ENCODE data around the gene AGAP2.

Gene AGAP2

DNA sequence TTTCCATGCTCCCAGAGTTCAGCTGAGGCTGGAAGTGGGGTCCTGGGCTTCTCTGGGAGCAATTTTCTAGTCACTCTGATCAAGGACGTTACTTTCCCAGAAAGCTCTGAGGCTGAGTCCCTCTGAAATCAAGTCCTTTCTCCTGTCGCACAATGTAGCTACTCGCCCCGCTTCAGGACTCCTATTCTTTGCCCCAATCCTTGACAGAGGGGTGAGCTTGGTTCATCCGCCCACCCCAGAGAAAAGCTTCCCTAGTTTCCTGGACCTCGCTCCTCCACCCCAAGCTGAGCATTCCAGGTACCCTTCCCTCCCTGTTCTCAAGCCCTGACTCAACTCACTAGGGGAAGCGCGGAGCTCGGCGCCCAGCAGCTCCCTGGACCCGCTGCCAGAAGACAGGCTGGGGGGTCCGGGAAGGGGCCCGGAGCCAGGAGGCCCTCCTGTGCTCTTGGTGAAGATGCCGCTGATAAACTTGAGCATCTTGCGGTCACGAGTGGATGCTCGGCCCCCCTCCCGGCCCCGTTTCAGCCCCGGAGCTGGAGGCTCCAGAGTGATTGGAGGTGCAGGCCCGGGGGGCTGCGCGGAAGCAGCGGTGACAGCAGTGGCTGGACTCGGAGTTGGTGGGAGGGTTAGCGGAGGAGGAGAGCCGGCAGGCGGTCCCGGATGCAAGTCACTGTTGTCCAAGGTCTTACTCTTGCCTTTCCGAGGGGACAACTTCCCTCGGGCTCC lies 1.6 kb downstream of the AGAP2 start:
- no peak for DNase-seq (ENCODE audit: low read depth)

DNA sequence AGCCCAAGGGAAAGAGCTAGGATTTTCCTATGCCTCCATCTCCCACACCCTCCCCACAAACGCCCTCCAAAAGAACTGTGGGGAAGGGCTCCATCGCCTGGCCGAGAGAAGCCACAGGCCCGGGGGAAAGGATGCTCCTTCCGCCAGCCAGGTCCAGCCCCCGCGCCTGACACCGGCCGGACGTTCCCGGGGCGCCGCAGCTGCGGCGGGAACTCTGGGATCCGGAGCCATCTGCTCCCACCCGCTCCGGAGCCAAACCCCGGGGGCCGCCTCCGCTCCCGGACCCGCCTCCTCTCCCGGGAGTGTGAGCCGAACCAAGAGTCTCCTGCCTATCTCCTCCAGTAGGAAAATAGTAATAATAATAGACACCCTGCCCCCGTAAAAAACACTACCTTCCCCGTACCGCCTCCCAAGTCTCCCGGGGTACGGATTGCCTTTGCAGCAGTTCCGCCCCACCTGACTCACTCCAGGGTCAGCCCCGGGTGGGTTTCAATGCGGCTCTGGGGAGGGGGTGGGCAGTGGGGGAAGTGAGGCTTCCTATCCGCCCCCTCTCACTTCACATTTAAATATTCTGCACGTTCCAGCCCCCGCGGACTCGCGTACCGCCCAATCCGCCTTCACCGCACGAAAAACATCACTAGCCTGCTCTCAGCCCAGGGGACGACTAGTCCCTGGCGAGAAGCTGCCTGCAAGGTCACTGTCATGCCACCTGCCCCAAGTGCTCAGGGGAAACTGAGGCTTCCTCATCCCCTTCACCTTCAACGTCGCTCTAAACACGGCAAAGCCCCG lies 2.4 kb downstream of the AGAP2 start:
- peak; percentile 69 for DNase-seq (ENCODE audit: low read depth)

DNA sequence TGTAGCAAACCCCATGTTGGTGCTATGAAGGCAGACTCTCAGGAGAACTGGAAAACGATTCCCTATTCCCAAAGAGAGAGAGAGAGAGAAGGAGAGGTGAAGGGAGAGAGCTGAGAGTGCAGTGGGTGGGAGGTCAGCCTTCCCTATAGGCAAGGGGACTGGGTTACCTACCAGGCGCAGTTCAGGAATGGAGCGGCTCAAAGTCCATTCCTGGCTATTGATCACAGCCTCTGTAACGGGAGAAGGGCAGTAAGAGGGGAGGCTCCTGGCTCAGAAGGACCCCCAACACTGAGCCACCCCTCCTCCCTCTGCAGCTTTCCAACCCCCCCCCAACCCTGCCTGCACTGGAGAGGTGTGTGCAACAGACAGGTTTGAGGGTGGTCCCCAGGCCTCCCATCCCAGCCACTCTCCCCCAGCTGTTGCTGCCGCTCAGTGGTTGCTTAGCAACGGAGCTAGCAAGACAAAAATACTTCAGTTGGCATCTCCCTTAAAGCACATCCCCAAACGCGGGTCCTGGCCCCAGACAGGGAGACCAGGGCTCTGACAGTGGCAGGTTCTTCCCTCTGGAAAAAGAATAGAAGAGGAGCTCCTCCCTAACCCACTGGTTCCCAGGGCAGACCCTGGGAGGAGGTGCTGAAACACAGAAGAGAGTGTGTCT lies 3.2 kb downstream of the AGAP2 start:
- peak; percentile 31 for DNase-seq (ENCODE audit: low read depth)

DNA sequence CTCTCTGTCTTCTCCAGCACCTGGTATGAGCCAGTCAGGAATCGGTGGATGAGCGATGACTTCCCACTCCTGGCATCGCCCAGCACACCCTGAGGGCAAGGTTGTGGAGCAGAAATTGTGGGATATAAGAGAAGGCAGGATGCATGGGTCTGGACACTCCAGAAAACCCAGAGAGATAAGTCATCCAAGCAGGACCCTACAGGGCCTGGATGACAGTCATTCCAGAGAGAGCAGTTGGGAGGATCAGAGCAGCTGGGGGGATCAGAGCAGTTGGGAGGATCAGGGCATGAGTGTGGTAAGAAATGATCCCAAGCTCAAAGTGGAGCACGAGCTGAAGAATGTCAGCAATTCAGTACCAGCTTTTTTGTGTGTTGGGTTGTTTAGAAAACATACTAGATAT lies 4.0 kb downstream of the AGAP2 start:
- DNase-seq (ENCODE audit: low read depth), result peak; percentile 44

DNA sequence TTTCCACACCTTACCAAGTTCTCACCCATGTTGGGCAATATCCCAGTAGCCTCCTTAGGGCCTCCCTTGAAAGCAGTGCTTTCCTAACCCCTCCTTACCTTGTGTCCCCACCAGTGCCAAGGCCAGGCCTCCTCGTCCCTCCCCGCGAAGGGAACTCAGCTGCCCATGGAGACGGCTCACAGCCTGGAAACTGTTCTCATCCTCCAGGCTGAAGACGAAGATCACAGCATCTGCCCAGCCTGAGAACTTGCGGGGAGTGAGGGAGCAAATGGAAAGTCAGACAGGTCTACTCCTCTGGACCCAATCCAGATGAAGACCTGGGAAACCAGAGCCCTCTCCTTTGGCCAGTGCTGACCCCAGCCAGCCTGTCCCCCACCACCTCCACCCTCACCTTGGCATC lies 4.6 kb downstream of the AGAP2 start:
- no peak for DNase-seq (ENCODE audit: low read depth)

DNA sequence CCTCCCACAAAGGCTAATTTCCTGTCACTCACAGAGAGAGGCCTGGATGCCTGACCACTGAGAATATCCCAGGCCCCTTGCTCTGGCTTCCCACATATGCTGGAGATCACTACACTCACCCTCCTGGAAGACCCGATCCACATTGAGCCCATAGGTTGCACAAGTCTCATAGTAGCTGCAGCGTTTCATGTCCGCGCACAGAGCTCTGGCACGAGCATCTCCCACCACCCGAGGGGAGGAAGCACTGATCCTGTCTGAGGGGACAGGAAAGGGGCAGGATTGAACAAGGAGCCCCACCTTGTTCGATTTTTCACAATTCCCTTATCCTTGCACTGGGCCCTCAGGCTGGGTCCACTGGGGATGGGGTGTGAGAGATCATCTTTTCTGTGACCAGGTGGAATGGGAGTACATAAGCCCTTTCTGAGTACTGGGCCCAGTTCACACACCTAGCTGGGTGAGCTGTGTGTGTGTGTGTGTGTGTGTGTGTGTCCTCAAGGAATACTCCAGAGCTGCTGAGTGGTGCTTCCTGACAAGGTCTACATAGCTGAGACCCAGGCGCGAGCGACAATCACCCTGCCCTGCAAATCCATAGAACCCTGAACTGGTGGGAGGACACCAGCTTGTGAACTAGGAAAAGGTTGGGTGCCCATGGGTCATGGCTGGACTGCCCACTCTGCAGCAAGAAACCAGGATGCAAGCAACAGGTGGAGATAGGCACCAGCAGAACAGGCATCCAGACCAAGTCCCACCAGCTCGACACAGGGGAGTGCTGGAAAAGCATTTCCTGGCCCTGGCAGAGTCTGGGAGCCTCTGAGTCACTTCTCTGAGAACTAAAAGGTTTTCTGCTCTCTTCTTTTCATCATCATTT lies 5.6 kb downstream of the AGAP2 start:
- DNase-seq (ENCODE audit: low read depth), result peak; percentile 38

DNA sequence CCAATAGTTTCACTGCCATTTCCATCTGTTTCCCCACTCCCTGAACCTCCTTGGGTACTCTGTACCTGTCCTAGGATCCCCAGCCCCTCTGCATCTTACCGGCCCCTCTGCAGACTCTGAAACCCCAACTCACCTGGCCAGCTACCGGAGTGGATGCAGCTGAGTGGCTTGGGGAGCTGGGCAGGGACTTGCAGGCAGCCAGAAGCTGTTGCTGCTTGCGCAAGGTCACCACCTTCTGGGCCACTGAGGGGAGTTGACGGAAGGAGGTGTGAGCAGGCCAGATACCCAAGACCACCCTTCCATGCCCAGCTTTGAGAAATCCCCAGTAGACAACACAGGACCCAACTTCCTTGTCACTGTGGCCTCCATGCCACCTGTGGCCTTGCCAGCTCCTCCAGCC lies 6.3 kb downstream of the AGAP2 start:
- DNase-seq (ENCODE audit: low read depth), result no peak

DNA sequence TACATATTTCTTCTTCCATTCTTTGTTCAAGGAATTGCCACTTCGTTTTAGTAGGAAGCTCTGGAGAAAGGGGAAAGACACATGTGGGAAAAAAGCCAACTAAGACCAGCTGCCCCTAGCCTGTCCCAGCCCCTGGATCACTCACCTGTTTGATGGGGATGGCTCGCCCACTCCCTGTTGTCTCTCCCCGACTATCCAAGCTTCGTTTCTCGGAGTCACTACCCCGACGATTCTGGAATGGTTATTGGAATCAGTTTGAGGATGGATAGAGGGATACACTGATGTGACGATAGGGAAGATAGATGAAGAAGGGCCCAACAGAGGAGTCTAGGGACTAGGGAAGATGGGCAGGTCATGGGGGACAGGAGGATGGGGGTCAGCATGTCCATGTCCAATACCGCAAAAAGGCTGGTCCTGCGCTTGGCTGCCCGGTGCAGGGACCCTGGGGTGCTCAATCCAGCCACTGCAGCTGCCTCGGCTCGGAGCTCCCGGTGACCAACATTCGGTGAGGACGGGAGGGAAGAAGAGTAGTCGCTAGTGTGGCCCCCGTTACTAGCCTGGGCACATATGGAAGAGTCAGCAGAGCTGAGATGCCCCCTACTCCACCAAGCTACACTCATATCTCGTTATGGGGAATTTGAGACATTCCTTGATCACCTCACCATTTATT lies 7.0 kb downstream of the AGAP2 start:
- no peak for DNase-seq (ENCODE audit: low read depth)

DNA sequence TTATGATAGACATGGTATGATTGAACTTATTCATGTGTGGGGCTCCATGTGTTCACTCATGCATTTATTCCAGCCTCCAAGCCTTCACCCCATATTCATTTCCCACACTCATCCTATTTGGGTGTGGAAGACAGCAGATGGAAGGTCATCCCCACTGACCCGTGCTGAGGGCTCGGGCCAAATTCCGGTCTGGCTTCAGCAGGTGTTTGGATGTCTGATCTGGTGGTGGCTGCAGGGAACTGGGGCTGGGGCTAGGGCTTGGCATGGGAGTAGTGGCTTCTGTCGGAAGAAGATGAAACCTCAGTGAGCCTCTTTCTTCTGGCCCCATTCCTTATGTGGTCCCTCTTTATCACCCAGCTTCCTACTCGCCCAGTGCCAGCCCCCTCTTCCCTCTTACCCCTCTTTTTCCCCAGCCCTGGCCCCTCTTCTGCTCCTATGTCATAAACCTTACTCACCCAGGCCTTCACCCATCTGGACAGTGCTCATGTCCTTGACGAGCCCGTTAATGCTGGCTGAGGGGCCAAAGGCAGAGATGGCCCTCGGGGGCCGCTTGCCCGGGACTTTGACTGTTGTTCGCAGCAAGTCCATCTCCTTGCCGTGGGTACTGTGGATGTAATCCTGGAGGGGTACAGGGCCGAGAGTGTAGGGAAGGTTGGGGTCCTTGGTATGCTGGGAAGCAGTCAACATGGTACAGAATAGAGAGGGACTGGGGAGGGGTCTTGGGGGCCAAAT lies 8.0 kb downstream of the AGAP2 start:
- no peak for DNase-seq (ENCODE audit: low read depth)

DNA sequence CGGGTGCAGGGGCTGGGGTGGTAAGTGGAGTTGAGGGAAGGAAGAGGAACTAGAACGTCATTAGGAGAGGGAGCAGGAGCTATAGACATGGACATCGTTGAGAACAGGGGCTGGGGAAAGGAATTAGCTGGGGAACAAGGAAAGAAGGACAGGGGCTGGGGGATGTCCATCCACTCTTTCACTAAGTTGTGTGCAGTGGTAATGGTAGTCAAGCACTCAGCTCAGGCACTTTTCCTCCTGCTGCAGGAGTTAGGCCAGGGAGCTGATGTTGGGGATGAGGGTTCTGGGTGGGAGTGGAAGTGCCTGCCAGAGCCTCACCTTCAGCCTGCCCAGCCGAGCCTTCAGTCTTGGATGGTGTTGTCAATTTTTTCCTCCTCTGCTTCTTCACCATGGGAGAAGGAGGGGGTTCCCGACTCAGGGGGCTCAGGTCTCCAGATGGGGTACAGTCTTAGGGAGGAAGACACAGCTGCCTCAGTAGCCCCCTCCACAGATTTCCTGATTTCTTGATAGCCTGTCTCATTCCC lies 9.2 kb downstream of the AGAP2 start:
- DNase-seq (ENCODE audit: low read depth), result no peak

DNA sequence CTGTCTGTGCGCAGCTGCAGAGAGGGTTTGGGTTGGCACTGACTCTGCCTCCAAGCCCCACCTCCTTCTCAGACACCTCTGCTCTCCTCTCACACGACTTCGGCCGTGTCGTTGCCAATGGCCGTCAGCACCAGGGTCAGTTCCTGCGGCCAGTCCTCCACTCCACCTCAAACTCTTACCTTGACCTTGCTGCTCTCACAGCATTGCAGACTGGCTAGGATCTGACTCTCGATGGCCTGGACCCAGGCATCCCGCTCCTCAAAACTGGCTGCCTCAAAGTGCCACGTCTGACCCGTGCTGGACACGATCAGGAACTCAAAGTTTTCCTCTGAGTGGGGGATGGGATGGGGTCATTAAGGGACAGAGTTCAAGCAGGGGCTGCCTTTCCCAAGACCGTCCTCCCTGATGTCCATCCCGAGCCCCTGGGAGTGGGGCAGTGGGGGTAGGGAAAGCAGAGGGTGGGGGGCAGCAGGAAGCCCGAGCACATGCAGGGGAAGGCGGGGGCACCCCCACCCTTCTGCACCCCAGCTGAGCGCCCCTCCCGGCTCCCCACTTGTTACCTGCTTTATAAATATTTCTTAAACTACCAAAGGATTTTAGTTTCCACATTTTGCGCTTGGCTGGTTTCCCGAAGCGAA lies 10.7 kb downstream of the AGAP2 start:
- no peak for DNase-seq (ENCODE audit: low read depth)

DNA sequence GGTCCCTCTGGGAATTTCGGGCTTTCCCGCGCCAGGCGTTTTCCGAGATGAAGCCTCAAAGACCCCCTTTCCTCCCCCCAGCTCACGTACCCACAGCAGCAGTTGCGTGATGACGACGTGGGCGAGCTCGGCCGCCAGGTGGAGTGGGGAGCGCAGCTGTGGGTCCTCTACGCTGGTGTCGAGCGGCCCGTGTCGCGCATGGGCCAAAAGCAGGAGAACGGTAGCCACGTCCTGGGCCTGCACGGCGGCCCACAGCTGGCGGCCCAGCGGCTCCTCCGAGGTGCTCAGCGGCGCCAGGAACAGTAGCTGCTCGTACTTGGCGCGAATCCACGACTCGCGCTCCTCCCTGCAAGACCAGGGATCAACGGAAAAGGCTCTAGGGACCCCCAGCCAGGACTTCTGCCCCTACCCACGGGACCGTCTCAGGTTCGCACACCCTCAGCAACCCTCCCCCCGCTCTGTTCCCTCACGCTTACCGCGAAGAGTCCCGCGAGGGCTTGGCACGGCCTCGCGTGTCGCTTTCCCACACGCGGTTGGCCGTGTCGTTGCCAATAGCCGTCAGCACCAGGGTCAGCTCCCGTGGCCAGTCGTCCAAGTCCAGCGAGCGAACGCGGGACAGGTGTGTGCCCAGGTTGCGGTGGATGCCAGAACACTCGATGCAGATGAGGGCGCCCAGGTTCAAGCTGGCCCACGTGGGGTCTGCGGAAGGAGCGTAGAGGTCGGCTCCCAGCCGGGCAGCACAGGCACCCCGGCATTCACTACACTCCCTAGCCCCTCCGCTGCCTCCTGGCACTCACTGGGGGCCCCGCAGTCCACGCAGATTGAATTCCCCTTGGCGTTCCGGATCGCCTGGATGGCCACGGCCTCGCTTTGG lies 11.4 kb downstream of the AGAP2 start:
- no peak for DNase-seq (ENCODE audit: low read depth)

DNA sequence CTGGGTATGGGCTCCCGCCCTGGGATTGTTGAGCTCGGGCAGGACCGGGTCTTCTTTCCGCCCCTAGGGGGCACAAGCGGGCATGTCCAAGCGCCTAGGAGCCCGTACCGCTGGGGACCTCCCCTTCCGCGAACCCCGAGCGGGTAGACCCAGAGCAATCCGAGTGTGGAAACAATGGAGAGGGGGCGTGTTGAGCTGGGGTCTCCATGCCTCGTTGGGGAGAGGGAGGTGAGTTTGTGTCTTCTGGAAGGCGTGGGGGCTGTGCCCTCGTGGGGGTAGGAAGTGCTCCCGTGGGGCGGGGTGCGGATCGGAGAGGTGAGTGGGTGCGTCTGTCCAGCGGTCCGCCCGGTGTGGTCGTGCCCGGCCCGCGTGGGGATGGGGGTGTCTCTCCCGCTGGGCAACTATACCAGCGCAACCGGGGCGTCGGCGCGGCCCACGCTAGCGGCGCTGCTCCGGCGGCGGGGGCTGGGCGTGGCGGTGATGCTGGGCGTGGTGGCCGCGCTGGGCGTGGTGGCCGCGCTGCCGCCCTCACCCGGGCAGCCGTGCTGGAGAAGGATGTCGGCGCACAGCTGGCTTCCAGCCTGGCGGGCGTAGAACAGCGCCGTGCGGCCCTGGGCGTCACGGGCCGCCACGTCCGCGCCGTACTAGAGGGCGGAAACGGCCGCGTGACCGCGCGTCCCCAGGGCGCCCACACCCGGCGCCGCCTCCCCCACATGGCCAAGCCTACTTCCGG lies 12.2 kb downstream of the AGAP2 start:
- DNase-seq (ENCODE audit: low read depth), result peak; percentile 92

DNA sequence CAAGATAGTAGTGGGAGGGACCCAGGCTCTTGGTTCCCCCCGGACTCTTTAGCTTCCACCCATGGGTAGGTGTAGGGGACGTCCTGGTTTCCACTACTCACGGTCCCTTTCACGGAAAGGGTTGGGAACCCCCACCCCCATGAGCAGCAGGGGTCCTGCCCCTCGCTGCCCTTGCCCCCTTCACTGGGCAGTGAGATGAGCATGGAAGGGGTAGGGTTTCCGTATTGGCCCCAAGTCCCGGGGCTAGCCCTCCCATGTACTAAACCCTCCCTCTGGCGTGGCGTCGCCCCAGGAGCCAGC lies 12.7 kb downstream of the AGAP2 start:
- DNase-seq (ENCODE audit: low read depth), result no peak

DNA sequence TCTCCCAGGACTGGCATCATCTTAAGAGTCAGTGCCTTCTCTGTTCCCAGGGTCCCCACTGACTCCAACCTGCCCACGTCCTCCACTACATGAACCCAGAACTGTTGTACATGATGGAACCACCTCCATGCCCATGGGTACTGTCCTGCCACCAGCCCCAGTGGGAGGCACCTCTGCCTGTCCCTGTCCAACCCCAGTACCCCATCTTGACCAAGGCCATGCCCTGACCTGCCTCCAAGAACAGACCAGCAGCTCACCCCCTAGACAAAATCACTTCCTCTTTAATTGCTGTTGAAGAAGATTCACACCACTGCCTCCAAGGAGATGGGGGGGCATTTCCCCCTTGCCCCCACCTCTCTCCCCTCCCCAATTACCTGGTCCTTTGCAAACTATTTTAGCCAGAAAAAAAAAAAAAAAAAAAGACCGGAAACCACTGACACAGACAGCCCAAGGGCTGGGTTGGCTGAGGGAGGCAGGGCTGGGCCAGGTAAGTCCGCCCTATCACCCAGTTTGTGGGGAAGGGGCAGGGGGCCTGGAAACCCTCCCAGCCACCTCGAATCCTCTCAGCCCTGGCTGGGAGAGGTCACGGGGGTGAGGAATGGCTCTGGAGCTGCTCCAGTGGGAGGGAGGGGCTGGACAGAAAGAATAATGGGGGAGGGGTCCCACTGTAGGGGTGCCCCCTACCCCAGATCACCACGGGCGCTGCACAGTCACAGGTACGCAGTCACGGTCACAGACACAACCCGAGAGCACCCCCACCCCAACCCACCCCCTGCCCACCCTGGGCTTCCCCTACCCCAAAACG lies 13.4 kb downstream of the AGAP2 start:
- no peak for DNase-seq (ENCODE audit: low read depth)

DNA sequence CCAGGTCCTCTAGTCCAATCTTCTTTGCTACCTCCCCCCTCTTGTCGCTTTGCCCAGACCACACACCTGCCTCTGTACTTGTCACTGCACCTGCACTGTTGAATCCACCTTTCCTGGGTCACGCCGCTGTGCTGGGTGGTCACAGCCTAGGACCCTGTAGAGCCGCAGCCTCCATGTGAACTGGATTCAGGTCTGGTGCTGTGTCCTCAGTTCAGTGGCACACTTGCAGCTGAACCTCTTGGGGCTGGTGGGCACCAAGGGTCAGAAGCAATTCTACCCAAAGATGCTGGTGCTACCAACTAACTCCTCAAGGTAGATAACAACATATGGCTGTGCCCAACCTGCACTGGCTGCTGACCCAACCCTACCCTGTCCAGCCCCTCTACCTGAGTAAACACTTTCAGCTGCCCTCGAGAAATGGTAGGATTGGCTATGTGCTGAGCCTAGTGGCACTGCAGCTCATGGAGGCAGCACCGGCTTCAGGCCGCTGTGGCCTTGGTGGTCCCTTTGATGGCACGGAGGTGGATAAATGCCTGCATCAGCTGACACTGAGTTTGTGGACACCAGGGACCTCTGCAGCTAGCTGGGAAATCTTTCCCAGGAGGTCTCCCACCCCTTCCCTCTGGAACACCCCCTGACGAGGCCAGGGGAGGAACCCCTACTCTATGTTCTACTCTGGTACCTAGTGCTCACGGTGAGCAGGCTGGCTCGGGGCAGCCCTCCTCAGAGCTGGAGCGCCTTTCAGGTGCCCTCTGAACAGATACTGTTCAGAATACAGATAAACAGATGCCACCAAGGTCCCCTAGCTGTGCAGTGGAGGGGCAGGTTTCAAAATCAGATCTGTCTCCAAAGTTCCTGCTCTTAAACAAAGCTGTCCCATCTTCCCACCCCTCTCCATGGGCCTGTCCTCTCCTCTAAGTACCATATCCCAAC lies 14.3 kb downstream of the AGAP2 start:
- no peak for DNase-seq (ENCODE audit: low read depth)

DNA sequence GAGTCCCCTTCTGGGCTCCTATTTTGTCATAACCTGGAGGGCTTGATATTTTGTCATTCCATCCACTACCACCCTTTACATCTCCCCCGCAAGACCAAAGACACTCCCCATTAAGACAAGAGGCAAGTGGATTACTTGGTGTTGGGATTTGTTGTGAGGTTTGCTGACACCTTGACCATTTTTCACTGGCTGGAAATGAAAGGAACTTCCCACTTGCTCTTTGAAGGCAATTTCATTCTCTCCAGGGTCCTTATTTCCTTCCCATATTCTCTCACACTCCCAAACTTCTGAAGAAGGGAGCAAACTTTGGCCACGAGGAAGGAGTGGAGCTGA lies 14.9 kb downstream of the AGAP2 start:
- DNase-seq (ENCODE audit: low read depth), result no peak
